OCI-LY1 (cell line): Measurements from ENCODE around the gene RADIL.

ENCODE experiments used
- H2AFZ ChIP-seq: fragments of 200-600 bp; sonication (generic), shearing (Covaris generic); 2 replicates; pipeline ENCODE4 v1.6.0; 2014; ENCODE audit warnings: antibody characterized with exemption, mild to moderate bottlenecking, low read length
- H3F3A ChIP-seq: fragments of 200-600 bp; sonication (generic), shearing (Covaris generic); 2 replicates; pipeline ENCODE4 v1.6.0; 2014; ENCODE audit warnings: mild to moderate bottlenecking, antibody characterized with exemption, low read length, moderate library complexity; ENCODE audit not compliant: insufficient read depth
- H3K27ac ChIP-seq: fragments of 200-600 bp; sonication (generic); 2 replicates; pipeline ENCODE4 v1.5.1; 2014; ENCODE audit warnings: low read length, mixed run types, mild to moderate bottlenecking, low read depth; ENCODE audit not compliant: poor library complexity, severe bottlenecking
- H3K27me3 ChIP-seq: fragments of 200-600 bp; sonication (generic); 2 replicates; pipeline ENCODE4 v1.6.0; 2014; ENCODE audit warnings: antibody characterized with exemption, mild to moderate bottlenecking, low read length, moderate library complexity; ENCODE audit not compliant: insufficient read depth
- H3K36me3 ChIP-seq: fragments of 200-600 bp; sonication (generic); 2 replicates; pipeline ENCODE4 v1.6.1; 2014; ENCODE audit warnings: mild to moderate bottlenecking, antibody characterized with exemption, low read length, moderate library complexity, mixed read lengths; ENCODE audit not compliant: insufficient read depth
- H3K4me1 ChIP-seq: fragments of 200-600 bp; sonication (generic); 2 replicates; pipeline ENCODE4 v1.5.1; 2014; ENCODE audit warnings: mild to moderate bottlenecking, low read length, moderate library complexity; ENCODE audit not compliant: insufficient read depth, severe bottlenecking
- H3K4me2 ChIP-seq: fragments of 200-600 bp; sonication (generic), shearing (Covaris generic); 2 replicates; pipeline ENCODE4 v1.6.1; 2014; ENCODE audit warnings: low read length
- H3K4me3 ChIP-seq: fragments of 200-600 bp; sonication (generic); 2 replicates; pipeline ENCODE4 v1.5.1; 2014; ENCODE audit warnings: low read length, low read depth, mild to moderate bottlenecking, mixed read lengths; ENCODE audit not compliant: poor library complexity, severe bottlenecking
- H3K79me2 ChIP-seq: fragments of 200-600 bp; shearing (Covaris generic); 2 replicates; pipeline ENCODE4 v1.6.1; 2016; ENCODE audit warnings: mixed run types, low read length, mixed read lengths; ENCODE audit not compliant: insufficient read depth
- H3K9ac ChIP-seq: fragments of 200-600 bp; sonication (generic), shearing (Covaris generic); 2 replicates; pipeline ENCODE4 v1.6.1; 2014; ENCODE audit warnings: mild to moderate bottlenecking, low read length, mixed read lengths
- H3K9me2 ChIP-seq: fragments of 200-600 bp; sonication (generic), shearing (Covaris generic); 2 replicates; pipeline ENCODE4 v1.6.1; 2014; ENCODE audit warnings: low read depth, mild to moderate bottlenecking, low read length, mixed read lengths
- H3K9me3 ChIP-seq: fragments of 200-600 bp; shearing (Covaris generic); 2 replicates; pipeline ENCODE4 v1.6.1; 2014; ENCODE audit warnings: low read length, mixed read lengths
- H4K20me1 ChIP-seq: fragments of 200-600 bp; sonication (generic), shearing (Covaris generic); 2 replicates; pipeline ENCODE4 v1.6.0; 2016; ENCODE audit warnings: mild to moderate bottlenecking, low read length; ENCODE audit not compliant: insufficient read depth
- CTCF ChIP-seq: fragments of 200-600 bp; sonication (generic), shearing (Covaris generic); IDR thresholded peaks from 2 replicates; pipeline ENCODE4 v1.5.1; 2017; ENCODE audit warnings: mild to moderate bottlenecking, antibody characterized with exemption, low read length, moderate library complexity, mixed read lengths
- EZH2 ChIP-seq: fragments of 200-600 bp; sonication (generic), shearing (Covaris generic); IDR thresholded peaks from 2 replicates; pipeline ENCODE4 v1.8.0; 2017; ENCODE audit warnings: borderline replicate concordance, mixed run types, mild to moderate bottlenecking, antibody characterized with exemption, low read length, moderate library complexity, mixed read lengths

RADIL gene

GRCh38 chr7:4861227-4861626 lies 22.3 kb downstream of the RADIL start:
- peak overlapping the region; percentile 40 for H3K4me3 ChIP-seq

GRCh38 chr7:4857189-4857588 lies 26.3 kb downstream of the RADIL start:
- no peak overlapping the region for H3K9ac ChIP-seq
- H3K9me3 ChIP-seq: no peaks in the 10 kb centered on the region
- no peaks in the 10 kb centered on the region for H3K79me2 ChIP-seq
- H2AFZ ChIP-seq: no peak overlapping the region
- H3K9me2 ChIP-seq: no peaks in the 10 kb centered on the region
- H3K4me2 ChIP-seq: no peak overlapping the region
- no peak for TF ChIP-seq EZH2
- TF ChIP-seq CTCF: no peak
- H3F3A ChIP-seq: no peaks in the 10 kb centered on the region
- H3K27me3 ChIP-seq: peaks cover 8% of the 10 kb centered on the region; the same call in 1 of the 2 replicates
- no peaks in the 10 kb centered on the region for H4K20me1 ChIP-seq
- H3K4me1 ChIP-seq: no peaks in the 10 kb centered on the region
- no peak overlapping the region for H3K27ac ChIP-seq
- no peak overlapping the region for H3K4me3 ChIP-seq
- no peaks in the 10 kb centered on the region for H3K36me3 ChIP-seq

More at GRCh38 chr7:4861227-4861626, 22.3 kb downstream of the RADIL start:
- H2AFZ ChIP-seq: no peak overlapping the region
- no peaks in the 10 kb centered on the region for H3F3A ChIP-seq
- no peak overlapping the region for H3K27ac ChIP-seq
- H3K9me2 ChIP-seq: no peaks in the 10 kb centered on the region
- H4K20me1 ChIP-seq: no peaks in the 10 kb centered on the region
- no peaks in the 10 kb centered on the region for H3K36me3 ChIP-seq
- H3K9ac ChIP-seq: no peak overlapping the region
- no peaks in the 10 kb centered on the region for H3K9me3 ChIP-seq
- H3K79me2 ChIP-seq: no peaks in the 10 kb centered on the region
- peaks cover 8% of the 10 kb centered on the region; the same call in 1 of the 2 replicates for H3K27me3 ChIP-seq
- peak overlapping the region; percentile 36 for H3K4me2 ChIP-seq
- no peak for TF ChIP-seq CTCF
- no peak for TF ChIP-seq EZH2
- H3K4me1 ChIP-seq: no peaks in the 10 kb centered on the region

- Histone ChIP-seq H3K9me2 (no peaks in the 10 kb centered on the region), H3K9ac (no peak overlapping the region), H4K20me1 (no peaks in the 10 kb centered on the region), H2AFZ (no peak overlapping the region), H3K36me3 (no peaks in the 10 kb centered on the region), H3K79me2 (no peaks in the 10 kb centered on the region), H3K27ac (no peak overlapping the region), H3F3A (no peaks in the 10 kb centered on the region), H3K4me3 (no peak overlapping the region), H3K9me3 (no peaks in the 10 kb centered on the region), H3K4me1 (no peaks in the 10 kb centered on the region), H3K4me2 (no peak overlapping the region), H3K27me3 (peaks cover 8% of the 10 kb centered on the region; the same call in 1 of the 2 replicates)
- no peak for TF ChIP-seq CTCF
- no peak for TF ChIP-seq EZH2
These were observed 27.0 kb downstream of the RADIL start for GRCh38 chr7:4856336-4857057.
